Measurements from ENCODE around the gene DSN1. TPM values are rescaled to one million over a fixed set of nuclear protein-coding genes. Genes with fewer than 3 reads are reported as not detected.

DSN1 gene
- polyA plus RNA-seq, 1 of the 3 experiments (the other 2 are of a cell fraction): 7.3 TPM

GRCh38 chr20:36796117-36796516 lies 22.6 kb upstream of the DSN1 start:
- Histone ChIP-seq H3K4me3 (ENCODE audit: low read depth in 2 of 2, low read length in 1 of 2) (no peak overlapping the region), H3F3A (replicated peaks; ENCODE audit: insufficient read depth) (peaks cover 4% of the 10 kb centered on the region), H3K27me3 (ENCODE audit: insufficient read depth) (no peaks in the 10 kb centered on the region), H2AFZ (ENCODE audit: low read depth) (no peak overlapping the region), H3K9ac (no peak overlapping the region), H3K9me3 (no peaks in the 10 kb centered on the region), H3K9me2 (no peaks in the 10 kb centered on the region), H3K4me2 (no peak overlapping the region), H4K20me1 (ENCODE audit: insufficient read depth) (peaks cover 11% of the 10 kb centered on the region; the same call in 1 of the 2 replicates), H3K27ac (ENCODE audit: low read depth in 2 of 2, low read length in 1 of 2) (no peak overlapping the region), H3K79me2 (ENCODE audit: insufficient read depth) (peaks cover 28% of the 10 kb centered on the region), H3K36me3 (replicated peaks in 1 of 2; ENCODE audit: control insufficient read depth in 1 of 2, insufficient read depth in 2 of 2, low read length in 1 of 2) (peaks cover 54 to 66% of the 10 kb centered on the region in 2 experiments), H3K4me1 (ENCODE audit: control insufficient read depth in 1 of 2, insufficient read depth in 2 of 2, low read depth in 1 of 2, low read length in 1 of 2) (no peaks in the 10 kb centered on the region)
- DNase-seq: no peak
- 96% methylated on average over 5 of the region's 5 CpGs for WGBS (ENCODE audit: low lambda C conversion rate)
- POLR2A ChIA-PET: interaction anchor here (0.7 kb wide), 1 partner anchor 46 kb away, joined by 3 read pairs; no protein-coding TSS in a partner anchor
- CTCF ChIA-PET: interaction anchor here (0.7 to 4.9 kb wide), 4 partner anchors 13 to 91 kb away, joined by 3 to 31 read pairs (median 5); partner anchors contain the start of gene DSN1
- TF ChIP-seq TEAD4 (IDR thresholded peaks at IDR 0.05; ENCODE audit: borderline replicate concordance, insufficient read depth): no peak
- no peak for TF ChIP-seq EZH2phosphoT487 (IDR thresholded peaks at IDR 0.05; ENCODE audit: borderline replicate concordance, low read depth)
- no peak for TF ChIP-seq ZBTB33 (IDR thresholded peaks at IDR 0.05; ENCODE audit: borderline replicate concordance, low read depth)
- TF ChIP-seq POLR2AphosphoS5 (IDR thresholded peaks at IDR 0.05; ENCODE audit: low read depth, low read length): no peak

- Histone ChIP-seq H3K4me1 (ENCODE audit: control insufficient read depth in 1 of 2, insufficient read depth in 2 of 2, low read depth in 1 of 2, low read length in 1 of 2) (no peaks in the 10 kb centered on the region), H3F3A (replicated peaks; ENCODE audit: insufficient read depth) (peaks cover 4% of the 10 kb centered on the region), H4K20me1 (ENCODE audit: insufficient read depth) (peaks cover 11% of the 10 kb centered on the region; the same call in 1 of the 2 replicates), H3K79me2 (ENCODE audit: insufficient read depth) (peaks cover 33% of the 10 kb centered on the region), H3K9me2 (no peaks in the 10 kb centered on the region), H3K36me3 (replicated peaks in 1 of 2; ENCODE audit: control insufficient read depth in 1 of 2, insufficient read depth in 2 of 2, low read length in 1 of 2) (peaks cover 51 to 63% of the 10 kb centered on the region in 2 experiments), H3K9ac (no peak overlapping the region), H2AFZ (ENCODE audit: low read depth) (no peak overlapping the region), H3K27ac (ENCODE audit: low read depth in 2 of 2, low read length in 1 of 2) (no peak overlapping the region), H3K4me2 (no peak overlapping the region), H3K27me3 (ENCODE audit: insufficient read depth) (no peaks in the 10 kb centered on the region), H3K4me3 (ENCODE audit: low read depth in 2 of 2, low read length in 1 of 2) (no peak overlapping the region), H3K9me3 (no peaks in the 10 kb centered on the region)
- WGBS (ENCODE audit: low lambda C conversion rate): 96% methylated on average over 5 of the region's 5 CpGs
- ChIA-PET CTCF (interaction anchor here (0.7 to 4.9 kb wide), 4 partner anchors 13 to 91 kb away, joined by 3 to 31 read pairs (median 5); partner anchors contain the start of gene DSN1), POLR2A (interaction anchor here (0.7 kb wide), 1 partner anchor 45 kb away, joined by 3 read pairs; no protein-coding TSS in a partner anchor)
- DNase-seq: no peak
- TF ChIP-seq FOXM1 (IDR thresholded peaks at IDR 0.05; ENCODE audit: low read depth) (no peak), NRF1 (IDR thresholded peaks at IDR 0.05; ENCODE audit: low read depth, low read length) (no peak), JUND (IDR thresholded peaks at IDR 0.05) (no peak), EZH2phosphoT487 (IDR thresholded peaks at IDR 0.05; ENCODE audit: borderline replicate concordance, low read depth) (no peak), GABPA (IDR thresholded peaks at IDR 0.05; ENCODE audit: low read depth) (no peak)
These were observed 22.1 kb upstream of the DSN1 start for GRCh38 chr20:36795691-36796090.

GRCh38 chr20:36794116-36794474 lies 20.5 kb upstream of the DSN1 start:
- no peaks in the 10 kb centered on the region for H3K9me2 ChIP-seq
- H3K27ac ChIP-seq (ENCODE audit: low read depth in 2 of 2, low read length in 1 of 2): no peak overlapping the region
- no peak overlapping the region for H3K9ac ChIP-seq
- POLR2A ChIA-PET: no interaction called here
- WGBS (ENCODE audit: low lambda C conversion rate): 87% methylated on average over 3 of the region's 20 CpGs
- TF ChIP-seq USF2 (IDR thresholded peaks at IDR 0.05; ENCODE audit: borderline replicate concordance, low read depth, low read length): no peak
- TF ChIP-seq FOXJ3 (CRISPR knock-in tag; IDR thresholded peaks at IDR 0.05): no peak
- TF ChIP-seq NRF1 (IDR thresholded peaks at IDR 0.05; ENCODE audit: low read depth, low read length): no peak
- no peak for TF ChIP-seq FOXM1 (IDR thresholded peaks at IDR 0.05; ENCODE audit: low read depth)
- TF ChIP-seq EP300 (IDR thresholded peaks at IDR 0.05; ENCODE audit: borderline replicate concordance in 1 of 2, low read depth in 1 of 2, low read length in 1 of 2): no peak
- TF ChIP-seq TCF12 (IDR thresholded peaks at IDR 0.05): no peak
- TF ChIP-seq USF1 (IDR thresholded peaks at IDR 0.05; ENCODE audit: borderline replicate concordance, low read depth): no peak
- TF ChIP-seq MXI1 (IDR thresholded peaks at IDR 0.05; ENCODE audit: low read depth, low read length): no peak
- no peak for TF ChIP-seq RCOR1 (IDR thresholded peaks at IDR 0.05; ENCODE audit: low read length)
- no peak for TF ChIP-seq FOSL2 (IDR thresholded peaks at IDR 0.05; ENCODE audit: borderline replicate concordance, low read depth)
- no peak overlapping the region for H2AFZ ChIP-seq (ENCODE audit: low read depth)
- peaks cover 11% of the 10 kb centered on the region; the same call in 1 of the 2 replicates for H4K20me1 ChIP-seq (ENCODE audit: insufficient read depth)
- no peak overlapping the region for H3K4me3 ChIP-seq (ENCODE audit: low read depth in 2 of 2, low read length in 1 of 2)
- peaks cover 4% of the 10 kb centered on the region for H3F3A ChIP-seq (replicated peaks; ENCODE audit: insufficient read depth)
- H3K36me3 ChIP-seq (replicated peaks in 1 of 2; ENCODE audit: control insufficient read depth in 1 of 2, insufficient read depth in 2 of 2, low read length in 1 of 2): peaks cover 44 to 53% of the 10 kb centered on the region in 2 experiments
- no peaks in the 10 kb centered on the region for H3K9me3 ChIP-seq
- H3K79me2 ChIP-seq (ENCODE audit: insufficient read depth): peaks cover 47% of the 10 kb centered on the region
- DNase-seq: no peak
- H3K4me1 ChIP-seq (ENCODE audit: control insufficient read depth in 1 of 2, insufficient read depth in 2 of 2, low read depth in 1 of 2, low read length in 1 of 2): no peaks in the 10 kb centered on the region
- CTCF ChIA-PET: interaction anchor here (1.9 to 4.9 kb wide), 2 partner anchors 15 to 20 kb away, joined by 8 to 31 read pairs; partner anchors contain the start of gene DSN1
- no peak overlapping the region for H3K4me2 ChIP-seq
- H3K27me3 ChIP-seq (ENCODE audit: insufficient read depth): no peaks in the 10 kb centered on the region
